HepG2 (cell line): ENCODE data around the gene TUBGCP6. TPM values are rescaled to one million over a fixed set of nuclear protein-coding genes. Genes with fewer than 3 reads are reported as not detected.

Source experiments
- ATM ChIP-seq: fragments of 450-650 bp; IDR thresholded peaks from 2 replicates; pipeline ENCODE4 v1.7.1; 2017; ENCODE audit warnings: mild to moderate bottlenecking, borderline replicate concordance
- CEBPG ChIP-seq: IDR thresholded peaks from 2 replicates; pipeline ENCODE4 v1.6.1; 2016
- HMGXB4 ChIP-seq, 2 experiments: sonication (generic) in 1 of 2; formaldehyde crosslinking in 1 of 2; IDR thresholded peaks; 2 replicates each; pipeline versions ENCODE4 v1.4.0 to v1.6.1; 2018 to 2020; ENCODE audit warnings: missing genetic modification reagents in 2 of 2, borderline replicate concordance in 1 of 2, low read depth in 1 of 2, mild to moderate bottlenecking in 1 of 2, missing biosample characterization in 1 of 2
- HNRNPL ChIP-seq: fragments of 200-400 bp; formaldehyde crosslinking; IDR thresholded peaks from 2 replicates; pipeline ENCODE4 v1.6.1; 2017; ENCODE audit warnings: mild to moderate bottlenecking, low read depth, low read length
- IKZF5 ChIP-seq: IDR thresholded peaks from 2 replicates; pipeline ENCODE4 v1.6.1; 2018; ENCODE audit warnings: missing genetic modification reagents, mild to moderate bottlenecking, missing compliant biosample characterization
- MAZ ChIP-seq, 2 experiments: sonication (generic) in 1 of 2; formaldehyde crosslinking in 1 of 2; IDR thresholded peaks; 2 replicates each; pipeline versions ENCODE4 v1.5.0 to v1.6.1; 2012 to 2020; ENCODE audit warnings: low read depth in 2 of 2, mild to moderate bottlenecking in 2 of 2, borderline replicate concordance in 1 of 2, improper control_type of control experiment in 1 of 2, low read length in 1 of 2, missing genetic modification reagents in 1 of 2, moderate library complexity in 1 of 2
- POLR2AphosphoS5 ChIP-seq: IDR thresholded peaks from 2 replicates; pipeline ENCODE4 v1.6.1; 2012; ENCODE audit warnings: low read depth, low read length
- SALL1 ChIP-seq: sonication (generic); formaldehyde crosslinking; IDR thresholded peaks from 2 replicates; pipeline ENCODE4 v1.8.0; 2022; ENCODE audit warnings: mild to moderate bottlenecking, missing genetic modification reagents
- SOX13 ChIP-seq, 3 experiments: fragments of 450-650 bp in 1 of 3; sonication (generic) in 1 of 3; formaldehyde crosslinking in 1 of 3; IDR thresholded peaks in 2 of 3; conservative IDR thresholded peaks in 1 of 3; 2 replicates each; pipeline versions ENCODE4 v1.5.0 to v1.6.1; 2016 to 2020; ENCODE audit warnings: antibody characterized with exemption in 1 of 3, mild to moderate bottlenecking in 1 of 3, missing compliant biosample characterization in 1 of 3, missing genetic modification reagents in 1 of 3, moderate library complexity in 1 of 3
- ZFX ChIP-seq: sonication (generic); formaldehyde crosslinking; IDR thresholded peaks from 2 replicates; pipeline ENCODE4 v1.4.0; 2020; ENCODE audit warnings: mild to moderate bottlenecking, low read depth, missing genetic modification reagents, moderate library complexity
- ZNF225 ChIP-seq: sonication (generic); formaldehyde crosslinking; IDR thresholded peaks from 2 replicates; pipeline ENCODE4 v1.4.0; 2020; ENCODE audit warnings: mild to moderate bottlenecking, missing genetic modification reagents
- ZNF407 ChIP-seq: sonication (generic); formaldehyde crosslinking; IDR thresholded peaks from one replicate; pipeline ENCODE4 v1.5.1; 2020; ENCODE audit warnings: mild to moderate bottlenecking, missing genetic modification reagents; ENCODE audit errors: not compliant biosample characterization
- polyA plus RNA-seq, 8 experiments: library from polyadenylated mRNA; depleted of rRNA in 3 of 8; stranded (reverse) in 7 of 8; unstranded in 1 of 8; fragments of >200 nt; fragmentation: Illumina TruSeq in 4 of 8; extraction: Trizol in 4 of 8; gene quantifications; 2 replicates each; pipeline versions ENCODE4 v1.2.1 to v1.2.3, GENCODE V29; 2011 to 2016; ENCODE audit warnings: low read depth in 4 of 8, missing spikeins in 1 of 8, mixed read lengths in 1 of 8; ENCODE audit not compliant: insufficient read depth in 1 of 8
- total RNA-seq, 5 experiments: library from RNA; depleted of rRNA; stranded (reverse); fragments of >200 nt; fragmentation: Illumina TruSeq; extraction: Trizol; gene quantifications; 2 replicates each; pipeline ENCODE4 v1.2.3, GENCODE V29; 2016; ENCODE audit warnings: low read depth in 1 of 5
- TF ChIP-seq, protein P1 (sequence below): sonication (generic); formaldehyde crosslinking; IDR thresholded peaks from 2 replicates; pipeline ENCODE4 v1.8.1; 2023; ENCODE audit warnings: mild to moderate bottlenecking, missing genetic modification reagents

TUBGCP6 gene
- total and polyA plus RNA-seq, 2 of the 13 experiments (the other 11 are each of a cell fraction or from before 2014, with no cell fraction given) = 14.6 to 15.7 TPM

DNA sequence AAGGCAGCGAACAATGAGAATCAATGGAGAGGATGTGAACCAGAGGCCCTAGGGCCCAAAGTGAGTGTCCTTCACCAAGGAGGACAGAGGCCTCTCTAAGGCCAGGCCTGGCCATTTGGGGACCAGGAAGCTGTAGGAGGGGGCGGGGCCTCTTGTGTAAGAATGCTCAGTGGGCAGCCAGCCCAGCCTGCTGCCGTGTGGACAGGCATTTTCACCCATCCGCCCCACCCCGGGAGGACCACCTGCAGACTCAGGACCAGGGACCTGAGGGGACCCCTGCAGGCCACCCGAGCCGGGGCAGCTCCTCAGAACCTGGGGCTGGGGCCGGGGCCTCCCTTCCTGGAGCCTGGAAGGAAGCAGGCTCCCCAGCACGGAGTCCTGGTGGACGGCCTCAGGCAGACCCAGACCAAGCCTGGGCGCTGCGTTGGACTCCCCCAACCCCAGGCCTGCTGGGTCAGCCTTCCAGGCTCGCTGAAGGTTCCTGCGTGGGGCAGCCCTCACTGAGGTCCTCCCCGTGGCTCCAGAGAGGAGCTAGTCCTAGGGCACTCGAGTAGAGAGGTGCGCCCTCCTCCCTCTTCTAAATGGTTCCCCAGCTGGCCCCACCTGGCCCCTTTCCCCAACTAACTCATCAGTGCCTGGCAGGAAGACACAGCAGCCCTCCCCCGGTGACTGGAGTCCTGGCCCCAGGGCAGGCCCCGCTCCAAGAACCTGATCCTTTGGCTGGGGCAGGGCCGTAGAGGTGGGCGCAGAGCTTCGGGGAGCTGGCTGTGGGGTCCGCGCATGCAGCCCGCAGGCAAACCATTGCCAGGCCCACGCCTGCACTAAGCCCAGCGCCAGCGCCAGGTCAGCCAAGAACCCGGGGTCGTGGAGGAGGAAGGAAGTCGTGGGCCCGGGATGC is 60.6 kb downstream of the TUBGCP6 start (continued):
- TF ChIP-seq ZFX (CRISPR knock-in tag) = peak; percentile 68
- TF ChIP-seq IKZF5 (CRISPR knock-in tag) = peak; percentile 57; the same call in 1 of the 2 replicates
- 0 out of 2 replicates have a peak, but pooled peaks have one; percentile 30 for TF ChIP-seq HNRNPL
- no peak for TF ChIP-seq MAZ (IDR thresholded peaks at IDR 0.05; ENCODE audit: borderline replicate concordance, low read depth, low read length)
- 0 out of 2 replicates have a peak, but pooled peaks have one; percentile 37 for TF ChIP-seq MAZ (CRISPR knock-in tag; IDR thresholded peaks at IDR 0.05; ENCODE audit: low read depth)
- TF ChIP-seq HMGXB4 (CRISPR knock-in tag; IDR thresholded peaks at IDR 0.05; ENCODE audit: borderline replicate concordance in 1 of 2, low read depth in 1 of 2) = peak in 1 of 2 experiments; percentile 57; a peak in 1 of 4 replicates
- peak; percentile 44; the same call in 1 of the 2 replicates for TF ChIP-seq CEBPG
- 0 out of 2 replicates have a peak, but pooled peaks have one; percentile 11 for TF ChIP-seq ZNF225 (CRISPR knock-in tag)
- TF ChIP-seq ZNF407 (CRISPR knock-in tag) = peak; percentile 45
- TF ChIP-seq SALL1 (CRISPR knock-in tag) = peak; percentile 7; the same call in 1 of the 2 replicates
- no peak for TF ChIP-seq ATM
- TF ChIP-seq SOX13 (IDR thresholded peaks at IDR 0.05) = no peak
- TF ChIP-seq SOX13 (CRISPR knock-in tag; conservative IDR thresholded peaks at IDR 0.05 in 1 of 2, IDR thresholded peaks at IDR 0.05 in 1 of 2) = peak in 1 of 2 experiments; percentile 22; a peak in 1 of 4 replicates
- 0 out of 2 replicates have a peak, but pooled peaks have one; percentile 31 for TF ChIP-seq POLR2AphosphoS5
- TF ChIP-seq, protein P1, sequence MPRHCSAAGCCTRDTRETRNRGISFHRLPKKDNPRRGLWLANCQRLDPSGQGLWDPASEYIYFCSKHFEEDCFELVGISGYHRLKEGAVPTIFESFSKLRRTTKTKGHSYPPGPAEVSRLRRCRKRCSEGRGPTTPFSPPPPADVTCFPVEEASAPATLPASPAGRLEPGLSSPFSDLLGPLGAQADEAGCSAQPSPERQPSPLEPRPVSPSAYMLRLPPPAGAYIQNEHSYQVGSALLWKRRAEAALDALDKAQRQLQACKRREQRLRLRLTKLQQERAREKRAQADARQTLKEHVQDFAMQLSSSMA = no peak
